Epithelial cell of proximal tubule (primary cell): ENCODE data around the gene SUPT3H. TPM values are rescaled to one million over a fixed set of nuclear protein-coding genes. Genes with fewer than 3 reads are reported as not detected.

Experiments used
- DNase-seq: peaks from one replicate; pipeline ENCODE4 v3.0.0-alpha.2; 2011; ENCODE audit warnings: low read depth
- H3K4me3 ChIP-seq: 2 replicates; pipeline ENCODE4 v1.5.1; 2011; ENCODE audit warnings: low read depth, mild to moderate bottlenecking, low read length
- total RNA-seq: library from RNA; depleted of rRNA; stranded (reverse); fragments of >200 nt; gene quantifications from 2 replicates; pipeline ENCODE4 v1.2.3, GENCODE V29; 2015
- TF ChIP-seq, protein P1 (sequence below): conservative IDR thresholded peaks from 2 replicates; pipeline ENCODE4 v1.5.1; 2012; ENCODE audit warnings: low read depth, mild to moderate bottlenecking, low read length

Gene SUPT3H
- total RNA-seq, 1 donor from 2014 or later = 11.5 TPM

DNA sequence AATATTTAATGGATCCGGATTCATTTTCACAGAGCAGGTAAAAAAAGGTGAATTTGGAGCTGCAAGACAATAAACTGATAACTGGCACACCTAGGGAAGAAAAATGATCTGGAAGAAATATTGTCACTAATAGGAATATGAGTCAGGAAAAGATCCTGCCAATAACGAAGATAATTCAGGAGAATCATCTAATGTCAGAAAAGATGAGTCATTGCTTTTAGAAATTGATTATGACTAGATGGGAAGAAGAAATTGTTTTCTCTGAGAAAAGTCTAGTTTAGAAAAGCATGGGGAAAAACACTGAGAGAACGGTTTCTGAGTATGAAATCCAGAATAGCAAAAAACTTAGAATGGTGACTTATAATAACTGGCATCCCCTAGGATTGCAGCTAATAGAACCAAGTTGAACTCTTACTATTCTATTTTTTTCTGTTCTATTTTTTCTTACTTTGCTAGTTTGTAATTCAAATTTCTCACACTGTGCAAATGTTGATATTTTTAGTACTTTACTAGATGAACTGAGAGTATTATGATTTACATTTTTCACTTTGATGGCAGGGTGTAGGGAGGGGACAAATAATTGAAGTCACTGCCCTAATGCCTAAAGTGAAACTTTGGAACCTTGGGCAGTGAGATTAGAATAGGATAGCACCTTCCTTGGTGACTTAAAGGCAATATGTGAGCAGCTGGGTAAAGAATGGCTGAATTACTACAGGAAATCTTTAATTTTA is 38.2 kb upstream of the SUPT3H start:
- DNase-seq = no peak
- TF ChIP-seq, protein P1, sequence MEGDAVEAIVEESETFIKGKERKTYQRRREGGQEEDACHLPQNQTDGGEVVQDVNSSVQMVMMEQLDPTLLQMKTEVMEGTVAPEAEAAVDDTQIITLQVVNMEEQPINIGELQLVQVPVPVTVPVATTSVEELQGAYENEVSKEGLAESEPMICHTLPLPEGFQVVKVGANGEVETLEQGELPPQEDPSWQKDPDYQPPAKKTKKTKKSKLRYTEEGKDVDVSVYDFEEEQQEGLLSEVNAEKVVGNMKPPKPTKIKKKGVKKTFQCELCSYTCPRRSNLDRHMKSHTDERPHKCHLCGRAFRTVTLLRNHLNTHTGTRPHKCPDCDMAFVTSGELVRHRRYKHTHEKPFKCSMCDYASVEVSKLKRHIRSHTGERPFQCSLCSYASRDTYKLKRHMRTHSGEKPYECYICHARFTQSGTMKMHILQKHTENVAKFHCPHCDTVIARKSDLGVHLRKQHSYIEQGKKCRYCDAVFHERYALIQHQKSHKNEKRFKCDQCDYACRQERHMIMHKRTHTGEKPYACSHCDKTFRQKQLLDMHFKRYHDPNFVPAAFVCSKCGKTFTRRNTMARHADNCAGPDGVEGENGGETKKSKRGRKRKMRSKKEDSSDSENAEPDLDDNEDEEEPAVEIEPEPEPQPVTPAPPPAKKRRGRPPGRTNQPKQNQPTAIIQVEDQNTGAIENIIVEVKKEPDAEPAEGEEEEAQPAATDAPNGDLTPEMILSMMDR = no peak
- H3K4me3 ChIP-seq = no peak overlapping the region

GRCh38 chr6:45415315-45415714 is 37.6 kb upstream of the SUPT3H start:
- H3K4me3 ChIP-seq = no peak overlapping the region
- TF ChIP-seq, protein P1 = no peak
- DNase-seq = no peak

DNA sequence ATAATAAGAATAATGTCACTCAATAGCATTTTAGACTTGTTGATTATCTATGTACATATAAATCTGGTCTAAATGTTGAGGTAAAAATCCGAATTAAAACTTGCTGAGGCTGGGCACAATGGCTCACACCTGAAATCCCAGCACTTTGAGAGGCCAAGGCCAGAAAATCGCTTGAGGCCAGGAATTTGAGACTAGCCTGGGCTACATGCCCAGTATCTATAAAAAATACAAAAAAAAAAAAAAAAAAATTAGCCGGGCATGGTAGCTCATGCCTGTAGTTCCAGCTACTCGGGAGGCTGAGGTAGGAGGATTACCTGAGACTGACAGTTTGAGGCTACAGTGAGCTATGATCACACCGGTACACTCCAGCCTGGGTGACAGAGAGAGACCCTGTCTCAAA is 34.2 kb upstream of the SUPT3H start:
- no peak for DNase-seq
- TF ChIP-seq, protein P1 = no peak
- no peak overlapping the region for H3K4me3 ChIP-seq

DNA sequence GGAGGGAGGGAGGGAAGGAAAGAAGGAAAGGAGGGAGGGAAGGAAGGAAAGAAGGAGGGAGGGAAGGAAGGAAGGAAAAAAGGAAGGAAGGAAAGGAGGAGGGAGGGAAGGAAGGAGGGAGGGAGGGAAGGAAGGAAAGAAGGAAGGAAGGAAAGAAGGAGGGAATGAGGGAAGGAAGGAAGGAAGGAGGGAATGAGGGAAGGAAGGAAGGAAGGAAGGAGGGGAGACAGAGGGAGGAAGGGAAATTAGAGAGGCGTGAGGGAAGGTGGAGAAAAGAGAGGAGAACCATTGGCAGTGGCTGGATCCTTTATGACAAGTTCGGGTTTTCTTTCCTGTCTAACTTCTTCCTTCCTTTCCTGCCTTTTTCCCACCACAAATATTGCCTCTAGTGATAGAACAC is 22.3 kb upstream of the SUPT3H start:
- DNase-seq = no peak
- TF ChIP-seq, protein P1 = no peak
- H3K4me3 ChIP-seq = no peak overlapping the region

GRCh38 chr6:45398075-45398813 is 20.5 kb upstream of the SUPT3H start:
- DNase-seq = no peak
- TF ChIP-seq, protein P1 = no peak
- H3K4me3 ChIP-seq = no peak overlapping the region

DNA sequence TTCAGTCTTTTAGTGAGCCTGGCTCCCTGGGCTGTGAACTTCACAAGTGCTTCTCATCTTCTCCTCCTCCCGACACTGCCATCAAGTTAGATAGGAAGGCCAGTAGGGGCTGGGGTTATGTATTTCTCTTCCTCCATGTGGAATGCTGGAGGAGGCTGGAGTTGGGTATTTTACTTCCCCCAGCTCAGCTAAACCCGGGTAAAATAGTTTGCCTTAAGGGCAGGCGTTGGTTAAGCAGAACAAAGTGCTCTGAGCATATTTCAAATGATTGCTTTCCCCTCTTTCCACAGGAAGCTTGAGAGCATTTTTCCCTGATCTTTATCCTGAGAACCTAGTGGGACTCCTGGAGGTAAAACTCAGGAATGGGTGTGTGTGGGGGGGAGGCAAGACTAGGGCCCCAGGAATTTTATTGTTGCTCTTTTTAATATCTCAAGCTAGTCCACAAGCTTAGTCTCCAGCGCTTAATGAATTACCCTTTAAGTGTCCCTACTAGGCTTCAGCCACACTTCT is 16.9 kb upstream of the SUPT3H start:
- no peak overlapping the region for H3K4me3 ChIP-seq
- TF ChIP-seq, protein P1 = no peak
- no peak for DNase-seq
